HepG2 (cell line): ENCODE results near the gene NDUFC1. TPM values are rescaled to one million over a fixed set of nuclear protein-coding genes. Genes with fewer than 3 reads are reported as not detected.
A peak's percentile ranks its signal among the peaks of the same experiment; 100 is the strongest.

Experiments
- ATF7 ChIP-seq, 2 experiments: fragments of 450-650 bp in 1 of 2; sonication (generic) in 1 of 2; formaldehyde crosslinking in 1 of 2; IDR thresholded peaks; 2 replicates each; pipeline versions ENCODE4 v1.4.0 to v1.6.1; 2016 to 2020; ENCODE audit warnings: antibody characterized with exemption in 1 of 2, mild to moderate bottlenecking in 1 of 2, missing genetic modification reagents in 1 of 2
- FOXA3 ChIP-seq: IDR thresholded peaks from 2 replicates; pipeline ENCODE4 v1.6.1; 2016; ENCODE audit warnings: missing genetic modification reagents, missing compliant biosample characterization
- GABPB1 ChIP-seq: IDR thresholded peaks from 2 replicates; pipeline ENCODE4 v1.6.1; 2016; ENCODE audit warnings: mild to moderate bottlenecking, missing genetic modification reagents, moderate library complexity, missing compliant biosample characterization
- HDAC1 ChIP-seq: sonication (generic); formaldehyde crosslinking; IDR thresholded peaks from 2 replicates; pipeline ENCODE4 v1.5.1; 2020; ENCODE audit warnings: mild to moderate bottlenecking, missing genetic modification reagents
- HNF4A ChIP-seq: sonication (generic); formaldehyde crosslinking; IDR thresholded peaks from 2 replicates; pipeline ENCODE4 v1.4.0; 2020; ENCODE audit warnings: missing genetic modification reagents
- KDM2A ChIP-seq: sonication (generic); formaldehyde crosslinking; IDR thresholded peaks from 2 replicates; pipeline ENCODE4 v1.4.0; 2020; ENCODE audit warnings: low read depth, missing genetic modification reagents, borderline replicate concordance
- MIXL1 ChIP-seq: IDR thresholded peaks from 2 replicates; pipeline ENCODE4 v1.6.1; 2016
- MXI1 ChIP-seq: IDR thresholded peaks from 3 replicates; pipeline ENCODE4 v1.6.1; 2012; ENCODE audit warnings: low read depth, low read length, inconsistent platforms, borderline replicate concordance
- RXRA ChIP-seq: sonication (generic); formaldehyde crosslinking; IDR thresholded peaks from 2 replicates; pipeline ENCODE4 v1.5.1; 2020; ENCODE audit warnings: missing genetic modification reagents
- SAP130 ChIP-seq: IDR thresholded peaks from 2 replicates; pipeline ENCODE4 v1.6.1; 2016; ENCODE audit warnings: low read depth
- SKIL ChIP-seq: sonication (generic); formaldehyde crosslinking; IDR thresholded peaks from 2 replicates; pipeline ENCODE4 v1.8.0; 2022; ENCODE audit warnings: missing genetic modification reagents, mild to moderate bottlenecking, moderate library complexity, borderline replicate concordance
- SOX13 ChIP-seq, 3 experiments: fragments of 450-650 bp in 1 of 3; sonication (generic) in 1 of 3; formaldehyde crosslinking in 1 of 3; IDR thresholded peaks in 2 of 3; conservative IDR thresholded peaks in 1 of 3; 2 replicates each; pipeline versions ENCODE4 v1.5.0 to v1.6.1; 2016 to 2020; ENCODE audit warnings: antibody characterized with exemption in 1 of 3, mild to moderate bottlenecking in 1 of 3, missing compliant biosample characterization in 1 of 3, missing genetic modification reagents in 1 of 3, moderate library complexity in 1 of 3
- USF2 ChIP-seq, 2 experiments: sonication (generic) in 1 of 2; formaldehyde crosslinking in 1 of 2; IDR thresholded peaks; 2 replicates each; pipeline versions ENCODE4 v1.5.1 to v1.6.1; 2011 to 2020; ENCODE audit warnings: borderline replicate concordance in 1 of 2, low read depth in 1 of 2, low read length in 1 of 2, mild to moderate bottlenecking in 1 of 2, missing genetic modification reagents in 1 of 2, moderate library complexity in 1 of 2
- ZKSCAN1 ChIP-seq: fragments of 150-350 bp; IDR thresholded peaks from 2 replicates; pipeline ENCODE4 v1.6.1; 2014; ENCODE audit warnings: low read length
- ZNF18 ChIP-seq: sonication (generic); formaldehyde crosslinking; IDR thresholded peaks from 2 replicates; pipeline ENCODE4 v1.8.0; 2022; ENCODE audit warnings: mild to moderate bottlenecking, missing genetic modification reagents; ENCODE audit not compliant: insufficient replicate concordance
- polyA plus RNA-seq, 8 experiments: library from polyadenylated mRNA; depleted of rRNA in 3 of 8; stranded (reverse) in 7 of 8; unstranded in 1 of 8; fragments of >200 nt; fragmentation: Illumina TruSeq in 4 of 8; extraction: Trizol in 4 of 8; gene quantifications; 2 replicates each; pipeline versions ENCODE4 v1.2.1 to v1.2.3, GENCODE V29; 2011 to 2016; ENCODE audit warnings: low read depth in 4 of 8, missing spikeins in 1 of 8, mixed read lengths in 1 of 8; ENCODE audit not compliant: insufficient read depth in 1 of 8
- total RNA-seq, 5 experiments: library from RNA; depleted of rRNA; stranded (reverse); fragments of >200 nt; fragmentation: Illumina TruSeq; extraction: Trizol; gene quantifications; 2 replicates each; pipeline ENCODE4 v1.2.3, GENCODE V29; 2016; ENCODE audit warnings: low read depth in 1 of 5
- TF ChIP-seq, protein P1 (sequence below): sonication (generic); formaldehyde crosslinking; IDR thresholded peaks from 2 replicates; pipeline ENCODE4 v1.5.0; 2020; ENCODE audit warnings: mild to moderate bottlenecking, missing genetic modification reagents
- TF ChIP-seq, protein P2 (sequence below): sonication (generic); formaldehyde crosslinking; conservative IDR thresholded peaks from 2 replicates; pipeline ENCODE4 v1.4.0; 2020; ENCODE audit warnings: missing genetic modification reagents

Gene NDUFC1
- total and polyA plus RNA-seq, 2 of the 13 experiments (the other 11 are each of a cell fraction or from before 2014, with no cell fraction given) = 43.4 to 96.4 TPM

GRCh38 chr4:139266583-139267257, 35.6 kb downstream of the NDUFC1 start (continued):
- TF ChIP-seq HDAC1 (CRISPR knock-in tag) (0 out of 2 replicates have a peak, but pooled peaks have one; percentile 21), MIXL1 (0 out of 2 replicates have a peak, but pooled peaks have one; percentile 41), KDM2A (CRISPR knock-in tag) (peak; percentile 29; the same call in 1 of the 2 replicates), ZNF18 (no peak), SOX13 (IDR thresholded peaks at IDR 0.05) (no peak), SOX13 (CRISPR knock-in tag; conservative IDR thresholded peaks at IDR 0.05 in 1 of 2, IDR thresholded peaks at IDR 0.05 in 1 of 2) (peak in 1 of 2 experiments; percentile 28; a peak in 1 of 4 replicates), HNF4A (peak; percentile 23; the same call in 1 of the 2 replicates), GABPB1 (CRISPR knock-in tag) (peak; percentile 50; the same call in 1 of the 2 replicates), MXI1 (peak; percentile 42; the same call in 1 of the 3 replicates), ZKSCAN1 (no peak), ATF7 (IDR thresholded peaks at IDR 0.05) (no peak), ATF7 (CRISPR knock-in tag; IDR thresholded peaks at IDR 0.05) (no peak), FOXA3 (CRISPR knock-in tag) (peak; percentile 35; the same call in 1 of the 2 replicates), SKIL (CRISPR knock-in tag) (no peak), USF2 (IDR thresholded peaks at IDR 0.05; ENCODE audit: low read depth, low read length) (peak; percentile 92), USF2 (CRISPR knock-in tag; IDR thresholded peaks at IDR 0.05; ENCODE audit: borderline replicate concordance) (peak; percentile 96; the same call in 1 of the 2 replicates), SAP130 (CRISPR knock-in tag) (peak; percentile 73), RXRA (CRISPR knock-in tag) (peak; percentile 87)
- TF ChIP-seq, protein P1, sequence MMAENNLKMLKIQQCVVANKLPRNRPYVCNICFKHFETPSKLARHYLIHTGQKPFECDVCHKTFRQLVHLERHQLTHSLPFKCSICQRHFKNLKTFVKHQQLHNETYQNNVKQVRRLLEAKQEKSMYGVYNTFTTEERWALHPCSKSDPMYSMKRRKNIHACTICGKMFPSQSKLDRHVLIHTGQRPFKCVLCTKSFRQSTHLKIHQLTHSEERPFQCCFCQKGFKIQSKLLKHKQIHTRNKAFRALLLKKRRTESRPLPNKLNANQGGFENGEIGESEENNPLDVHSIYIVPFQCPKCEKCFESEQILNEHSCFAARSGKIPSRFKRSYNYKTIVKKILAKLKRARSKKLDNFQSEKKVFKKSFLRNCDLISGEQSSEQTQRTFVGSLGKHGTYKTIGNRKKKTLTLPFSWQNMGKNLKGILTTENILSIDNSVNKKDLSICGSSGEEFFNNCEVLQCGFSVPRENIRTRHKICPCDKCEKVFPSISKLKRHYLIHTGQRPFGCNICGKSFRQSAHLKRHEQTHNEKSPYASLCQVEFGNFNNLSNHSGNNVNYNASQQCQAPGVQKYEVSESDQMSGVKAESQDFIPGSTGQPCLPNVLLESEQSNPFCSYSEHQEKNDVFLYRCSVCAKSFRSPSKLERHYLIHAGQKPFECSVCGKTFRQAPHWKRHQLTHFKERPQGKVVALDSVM (CRISPR knock-in tag) = peak; percentile 32; the same call in 1 of the 2 replicates
- TF ChIP-seq, protein P2, sequence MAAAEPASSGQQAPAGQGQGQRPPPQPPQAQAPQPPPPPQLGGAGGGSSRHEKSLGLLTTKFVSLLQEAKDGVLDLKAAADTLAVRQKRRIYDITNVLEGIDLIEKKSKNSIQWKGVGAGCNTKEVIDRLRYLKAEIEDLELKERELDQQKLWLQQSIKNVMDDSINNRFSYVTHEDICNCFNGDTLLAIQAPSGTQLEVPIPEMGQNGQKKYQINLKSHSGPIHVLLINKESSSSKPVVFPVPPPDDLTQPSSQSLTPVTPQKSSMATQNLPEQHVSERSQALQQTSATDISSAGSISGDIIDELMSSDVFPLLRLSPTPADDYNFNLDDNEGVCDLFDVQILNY = no peak
